ENCODE measurements around the gene RTP5. TPM values are rescaled to one million over a fixed set of nuclear protein-coding genes. Genes with fewer than 3 reads are reported as not detected.

RTP5 gene
- total and polyA plus RNA-seq, 12 donors: 0.15 TPM; not detected in 11

DNA sequence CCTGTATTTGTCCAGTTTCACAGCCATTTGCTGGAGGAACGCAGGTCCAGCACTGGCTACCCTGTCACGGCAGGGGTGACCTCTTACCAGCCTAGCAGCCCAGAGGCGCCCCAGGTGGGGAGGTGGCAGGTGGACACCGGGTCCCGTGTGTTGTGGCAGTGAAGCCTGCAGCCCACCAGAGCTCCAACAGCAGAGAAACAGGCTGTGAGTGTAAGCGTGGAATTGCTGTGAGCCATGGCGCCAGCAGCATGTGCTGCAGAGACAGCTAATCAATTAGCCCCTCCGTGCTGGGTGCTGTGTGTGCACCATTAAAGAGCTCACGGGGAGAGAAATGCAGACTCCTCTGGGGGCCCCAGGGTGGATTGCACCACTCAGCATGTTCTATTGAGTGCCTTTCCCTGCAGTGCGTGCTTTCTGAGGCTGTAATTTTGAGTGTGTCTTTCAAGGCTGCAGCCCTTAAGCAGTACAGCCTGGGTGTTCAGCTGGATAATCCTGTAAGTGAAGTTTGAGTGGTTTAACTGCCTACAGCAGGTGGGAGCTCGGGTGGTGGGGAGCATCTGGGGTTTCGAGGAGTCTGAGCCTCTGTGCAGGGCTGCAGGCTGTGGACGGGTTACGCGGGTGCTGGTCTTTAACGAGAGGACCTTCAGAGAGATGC is 15.9 kb downstream of the RTP5 start:
- peak in 1 of 2 donors; percentile 7 for DNase-seq
- H3K9me3 ChIP-seq: peaks cover 0 to 8% (median 0%) of the 10 kb centered on the region in 11 donors
- peaks cover 3 to 25% (median 15%) of the 10 kb centered on the region in 9 donors for H3K4me1 ChIP-seq
- 82 to 90% methylated on average over 16 of the region's 16 CpGs for WGBS, 2 donors
- no peak for ATAC-seq
- no peak overlapping the region for H3K27ac ChIP-seq
- no peaks in the 10 kb centered on the region for H3K27me3 ChIP-seq
- intact Hi-C loops (cut with DNase I): no loop called here
- no peaks in the 10 kb centered on the region for H3K36me3 ChIP-seq
- H3K4me3 ChIP-seq: no peak overlapping the region
- TF ChIP-seq, protein P1, sequence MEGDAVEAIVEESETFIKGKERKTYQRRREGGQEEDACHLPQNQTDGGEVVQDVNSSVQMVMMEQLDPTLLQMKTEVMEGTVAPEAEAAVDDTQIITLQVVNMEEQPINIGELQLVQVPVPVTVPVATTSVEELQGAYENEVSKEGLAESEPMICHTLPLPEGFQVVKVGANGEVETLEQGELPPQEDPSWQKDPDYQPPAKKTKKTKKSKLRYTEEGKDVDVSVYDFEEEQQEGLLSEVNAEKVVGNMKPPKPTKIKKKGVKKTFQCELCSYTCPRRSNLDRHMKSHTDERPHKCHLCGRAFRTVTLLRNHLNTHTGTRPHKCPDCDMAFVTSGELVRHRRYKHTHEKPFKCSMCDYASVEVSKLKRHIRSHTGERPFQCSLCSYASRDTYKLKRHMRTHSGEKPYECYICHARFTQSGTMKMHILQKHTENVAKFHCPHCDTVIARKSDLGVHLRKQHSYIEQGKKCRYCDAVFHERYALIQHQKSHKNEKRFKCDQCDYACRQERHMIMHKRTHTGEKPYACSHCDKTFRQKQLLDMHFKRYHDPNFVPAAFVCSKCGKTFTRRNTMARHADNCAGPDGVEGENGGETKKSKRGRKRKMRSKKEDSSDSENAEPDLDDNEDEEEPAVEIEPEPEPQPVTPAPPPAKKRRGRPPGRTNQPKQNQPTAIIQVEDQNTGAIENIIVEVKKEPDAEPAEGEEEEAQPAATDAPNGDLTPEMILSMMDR (IDR thresholded peaks at IDR 0.05): no peak

DNA sequence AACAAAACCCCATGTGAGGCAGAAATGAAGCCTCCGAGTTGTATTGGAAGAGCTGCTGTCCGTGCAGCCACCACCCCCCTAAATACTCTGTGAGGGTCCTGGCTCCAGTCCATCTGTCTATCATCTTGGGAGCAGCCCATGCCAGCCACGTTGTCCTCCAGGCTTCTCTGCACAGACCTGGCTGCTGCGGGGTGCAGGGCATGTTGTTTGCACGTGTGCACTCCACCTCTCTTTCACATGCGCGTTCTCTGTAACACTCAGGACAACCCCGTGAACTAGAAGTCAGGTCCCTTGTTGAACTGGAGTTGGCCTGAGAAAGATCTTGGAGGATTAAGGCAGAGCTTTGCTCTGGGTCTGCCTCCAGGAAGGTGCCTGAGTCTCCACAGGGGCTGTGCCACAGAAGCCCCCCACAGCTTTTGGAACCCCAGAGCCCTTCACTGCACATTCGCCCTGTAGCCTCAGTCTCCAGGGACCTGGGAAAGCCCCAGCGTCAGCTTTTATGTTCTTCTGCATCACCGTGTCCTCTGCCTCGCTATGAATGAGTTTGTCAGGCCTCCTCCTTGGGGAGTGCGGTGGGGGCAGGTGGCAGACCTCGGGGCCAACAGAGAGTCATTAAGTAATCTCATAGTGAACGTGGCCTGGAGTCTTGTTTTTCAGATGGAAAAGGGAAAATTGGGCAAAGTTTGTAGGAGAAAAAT is 16.6 kb downstream of the RTP5 start:
- intact Hi-C loops (cut with DNase I): no loop called here
- 69 to 74% methylated on average over 15 of the region's 15 CpGs for WGBS, 2 donors

DNA sequence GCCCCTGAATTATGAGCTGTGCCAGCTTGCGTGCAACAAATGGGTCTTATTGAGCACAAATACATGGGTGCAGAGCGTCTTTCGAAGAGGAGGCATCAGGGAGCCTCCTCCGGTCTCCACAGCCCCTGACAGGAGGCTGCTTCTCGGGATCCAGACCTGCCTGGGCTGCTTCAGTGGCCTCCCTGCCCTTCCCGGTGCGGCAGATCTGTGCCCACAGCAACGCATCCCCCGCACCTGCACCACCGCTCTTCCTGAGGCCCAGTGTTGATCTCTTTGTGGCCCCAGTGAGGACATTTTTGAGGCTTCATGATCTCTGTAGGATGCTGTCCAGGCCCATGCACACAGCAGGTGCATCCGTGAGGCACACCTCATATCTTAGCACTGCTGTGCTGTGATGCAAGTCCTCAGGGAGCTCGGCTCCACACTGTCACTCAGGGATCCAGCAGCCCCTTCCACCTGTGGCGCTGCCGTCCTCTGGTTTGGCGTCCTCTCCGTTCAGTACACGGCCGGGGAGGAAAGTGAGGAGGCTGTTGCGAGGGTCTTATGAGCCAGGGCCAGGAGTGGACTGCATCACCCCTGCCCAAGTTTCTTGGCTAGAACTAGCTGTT is 17.4 kb downstream of the RTP5 start:
- intact Hi-C loops (cut with DNase I): no loop called here
- Histone ChIP-seq H3K4me1 (peaks cover 2 to 16% (median 8%) of the 10 kb centered on the region in 9 donors), H3K27ac (no peak overlapping the region), H3K36me3 (no peaks in the 10 kb centered on the region), H3K9me3 (peaks cover 0 to 8% (median 0%) of the 10 kb centered on the region in 11 donors), H3K4me3 (no peak overlapping the region), H3K27me3 (no peaks in the 10 kb centered on the region)
- DNase-seq (peak in 1 of 2 donors; percentile 3), ATAC-seq (no peak)
- TF ChIP-seq, protein P1 (IDR thresholded peaks at IDR 0.05): no peak
- WGBS, 2 donors: 94 to 95% methylated on average over 19 of the region's 19 CpGs

More for the DNA sequence above, 16.6 kb downstream of the RTP5 start:
- no peak overlapping the region for H3K4me3 ChIP-seq
- peaks cover 0 to 8% (median 0%) of the 10 kb centered on the region in 11 donors for H3K9me3 ChIP-seq
- no peaks in the 10 kb centered on the region for H3K27me3 ChIP-seq
- TF ChIP-seq, protein P1 (IDR thresholded peaks at IDR 0.05): no peak
- DNase-seq (peak in 1 of 2 donors; percentile 5), ATAC-seq (no peak)
- H3K27ac ChIP-seq: no peak overlapping the region
- H3K36me3 ChIP-seq: no peaks in the 10 kb centered on the region
- H3K4me1 ChIP-seq: peaks cover 3 to 20% (median 11%) of the 10 kb centered on the region in 9 donors

DNA sequence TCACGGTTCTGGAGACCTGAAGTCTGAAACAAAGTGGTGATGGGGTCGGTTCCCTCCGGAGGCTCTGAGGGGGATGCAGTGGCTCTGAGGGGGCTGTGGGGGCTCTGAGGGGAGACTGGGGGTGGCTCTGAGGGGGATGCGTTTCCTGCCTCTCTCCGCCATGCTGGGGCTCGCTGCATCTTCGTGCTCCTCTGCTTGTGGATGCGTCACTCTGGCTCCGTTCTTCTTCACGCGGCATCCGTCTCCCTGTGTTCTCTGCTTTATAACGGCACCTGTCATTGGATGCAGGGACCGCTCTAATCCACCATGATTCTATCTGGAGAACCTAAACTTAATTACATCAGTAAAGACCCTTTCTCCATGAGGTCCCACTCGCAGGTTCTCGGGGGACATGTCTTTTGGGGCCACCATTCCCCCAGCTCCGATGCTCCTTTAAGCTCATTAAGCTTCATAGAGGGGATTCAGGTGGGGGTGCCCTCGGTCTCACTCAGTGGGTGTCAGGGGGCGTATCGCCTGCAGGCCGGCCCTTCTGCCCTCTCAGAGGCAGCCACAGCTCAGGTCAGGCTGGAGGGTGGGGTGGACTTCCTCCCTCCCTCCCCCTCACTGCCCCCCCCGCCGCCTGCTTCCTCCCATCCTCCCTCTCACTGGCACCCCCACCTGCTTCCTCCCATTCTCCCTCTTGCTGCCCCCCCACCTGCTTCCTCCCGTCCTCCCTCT is 18.4 kb downstream of the RTP5 start:
- DNase-seq (no peak), ATAC-seq (no peak)
- H3K27ac ChIP-seq: no peak overlapping the region
- intact Hi-C loops (cut with DNase I): no loop called here
- TF ChIP-seq, protein P1 (IDR thresholded peaks at IDR 0.05): no peak
- no peak overlapping the region for H3K4me3 ChIP-seq
- H3K4me1 ChIP-seq: peaks cover 0 to 5% (median 0%) of the 10 kb centered on the region in 9 donors
- H3K9me3 ChIP-seq: peaks cover 0 to 8% (median 0%) of the 10 kb centered on the region in 11 donors
- no peaks in the 10 kb centered on the region for H3K27me3 ChIP-seq
- WGBS, 2 donors: 87 to 88% methylated on average over 20 to 23 of the region's 24 CpGs
- no peaks in the 10 kb centered on the region for H3K36me3 ChIP-seq

All from heart right ventricle (tissue), 16 donors.